ENCODE data around the gene AIFM2.

DNA sequence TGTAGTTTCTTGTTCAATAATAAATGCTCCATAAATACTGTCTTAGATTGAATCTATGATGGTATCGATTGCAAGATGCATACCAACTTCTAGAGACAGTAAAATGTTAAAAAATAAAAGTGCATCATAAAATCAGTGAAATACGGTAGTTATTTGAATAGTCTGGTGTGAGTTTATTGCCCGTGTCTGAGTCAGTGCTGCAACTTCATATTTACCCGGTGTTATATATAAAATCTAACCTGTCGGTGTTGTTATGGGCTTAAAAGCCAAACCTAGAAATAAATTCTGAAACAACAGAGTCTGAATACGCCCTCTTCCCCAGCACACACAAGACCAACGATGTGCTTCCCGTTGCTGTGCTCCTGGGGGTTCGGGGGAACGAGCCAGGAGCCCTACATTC, 63.7 kb downstream of the AIFM2 start:
- TF ChIP-seq ATF1 (CRISPR knock-in tag; IDR thresholded peaks at IDR 0.05), result no peak
- TF ChIP-seq ATF1 (tag; IDR thresholded peaks at IDR 0.05), result no peak
- no peak for TF ChIP-seq MYNN (IDR thresholded peaks at IDR 0.05)
- no peak for TF ChIP-seq MYNN (CRISPR knock-in tag; IDR thresholded peaks at IDR 0.05)
- TF ChIP-seq MXI1 (IDR thresholded peaks at IDR 0.05; ENCODE audit: low read depth, low read length), result no peak
- TF ChIP-seq, protein P1, sequence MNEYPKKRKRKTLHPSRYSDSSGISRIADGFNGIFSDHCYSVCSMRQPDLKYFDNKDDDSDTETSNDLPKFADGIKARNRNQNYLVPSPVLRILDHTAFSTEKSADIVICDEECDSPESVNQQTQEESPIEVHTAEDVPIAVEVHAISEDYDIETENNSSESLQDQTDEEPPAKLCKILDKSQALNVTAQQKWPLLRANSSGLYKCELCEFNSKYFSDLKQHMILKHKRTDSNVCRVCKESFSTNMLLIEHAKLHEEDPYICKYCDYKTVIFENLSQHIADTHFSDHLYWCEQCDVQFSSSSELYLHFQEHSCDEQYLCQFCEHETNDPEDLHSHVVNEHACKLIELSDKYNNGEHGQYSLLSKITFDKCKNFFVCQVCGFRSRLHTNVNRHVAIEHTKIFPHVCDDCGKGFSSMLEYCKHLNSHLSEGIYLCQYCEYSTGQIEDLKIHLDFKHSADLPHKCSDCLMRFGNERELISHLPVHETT (CRISPR knock-in tag; conservative IDR thresholded peaks at IDR 0.05 in 1 of 2, IDR thresholded peaks at IDR 0.05 in 1 of 2), result no peak
- TF ChIP-seq TBL1XR1 (IDR thresholded peaks at IDR 0.05; ENCODE audit: low read length in 2 of 2), result no peak
- no peak for TF ChIP-seq ZNF609 (CRISPR knock-in tag; IDR thresholded peaks at IDR 0.05; ENCODE audit: borderline replicate concordance)
- TF ChIP-seq POLR2A (conservative IDR thresholded peaks at IDR 0.05), result no peak
- no peak for TF ChIP-seq HDAC2 (IDR thresholded peaks at IDR 0.05)
- no peak for TF ChIP-seq ZNF41 (CRISPR knock-in tag; conservative IDR thresholded peaks at IDR 0.05)
- no peak for TF ChIP-seq CTCF (IDR thresholded peaks at IDR 0.05 in 2 of 3, conservative IDR thresholded peaks at IDR 0.05 in 1 of 3; ENCODE audit: insufficient read depth in 2 of 3, low read depth in 1 of 3, low read length in 3 of 3)
- no peak for TF ChIP-seq ETV1 (tag; conservative IDR thresholded peaks at IDR 0.05; ENCODE audit: low read depth)
